ENCODE measurements around the gene HSPB6. TPM values are rescaled to one million over a fixed set of nuclear protein-coding genes. Genes with fewer than 3 reads are reported as not detected.
"Not testable (repeated sequence)": the region's sequence is repeated elsewhere in the genome, so short reads cannot be mapped to it uniquely, and the experiment has no call there.

Gene HSPB6
- total and polyA plus RNA-seq, 12 donors: 21.1 to 932 (median 265) TPM

GRCh38 chr19:35727053-35727955, 29.5 kb downstream of the HSPB6 start:
- no peak for DNase-seq
- Histone ChIP-seq H3K4me1 (replicated peaks in 1 of 2) (no peaks in the 10 kb centered on the region), H3K27ac (no peak overlapping the region), H3K36me3 (replicated peaks in 1 of 2) (peaks cover 0 to 100% of the 10 kb centered on the region in 2 donors), H3K27me3 (no peaks in the 10 kb centered on the region), H3K9me3 (replicated peaks in 1 of 3) (no peaks in the 10 kb centered on the region), H3K4me3 (no peak overlapping the region)
- intact Hi-C loops (cut with DNase I): no loop called here
- TF ChIP-seq CTCF (IDR thresholded peaks at IDR 0.05) (no peak), POLR2A (IDR thresholded peaks at IDR 0.05) (no peak)
- WGBS, 4 donors: 90 to 95% (median 94%) methylated on average over 7 to 25 of the region's 25 CpGs

GRCh38 chr19:35725216-35725861, 31.5 kb downstream of the HSPB6 start:
- DNase-seq: peak in 1 of 7 donors; percentile 6
- H3K27ac ChIP-seq: no peak overlapping the region
- no peaks in the 10 kb centered on the region for H3K4me1 ChIP-seq (replicated peaks in 1 of 2)
- peaks cover 0 to 98% of the 10 kb centered on the region in 2 donors for H3K36me3 ChIP-seq (replicated peaks in 1 of 2)
- H3K9me3 ChIP-seq (replicated peaks in 1 of 3): no peaks in the 10 kb centered on the region
- intact Hi-C loops (cut with DNase I): no loop called here
- 92 to 95% (median 93%) methylated on average over 8 to 23 of the region's 23 CpGs for WGBS, 4 donors
- TF ChIP-seq CTCF (IDR thresholded peaks at IDR 0.05): no peak
- no peak for TF ChIP-seq POLR2A (IDR thresholded peaks at IDR 0.05)
- H3K27me3 ChIP-seq: no peaks in the 10 kb centered on the region
- H3K4me3 ChIP-seq: no peak overlapping the region

- peaks cover 0 to 96% of the 10 kb centered on the region in 2 donors for H3K36me3 ChIP-seq (replicated peaks in 1 of 2)
- no peaks in the 10 kb centered on the region for H3K9me3 ChIP-seq (replicated peaks in 1 of 3)
- peak in 2 of 7 donors; percentile 5 to 26 for DNase-seq
- H3K4me3 ChIP-seq: no peak overlapping the region
- no peak overlapping the region for H3K27ac ChIP-seq
- WGBS, 4 donors: 89 to 94% (median 91%) methylated on average over 5 to 12 of the region's 12 CpGs
- no peaks in the 10 kb centered on the region for H3K27me3 ChIP-seq
- intact Hi-C loops (cut with DNase I): no loop called here
- peaks cover under 1 to 6% of the 10 kb centered on the region in 2 donors for H3K4me1 ChIP-seq (replicated peaks in 1 of 2)
- TF ChIP-seq POLR2A (IDR thresholded peaks at IDR 0.05): no peak
- TF ChIP-seq CTCF (IDR thresholded peaks at IDR 0.05): no peak
Observed at GRCh38 chr19:35724560-35724959, 32.3 kb downstream of the HSPB6 start.

GRCh38 chr19:35724132-35724531, 32.7 kb downstream of the HSPB6 start:
- intact Hi-C loops (cut with DNase I); H3K9me3 ChIP-seq (replicated peaks in 1 of 3); DNase-seq; H3K27me3 ChIP-seq; H3K27ac ChIP-seq; H3K4me3 ChIP-seq: not testable (repeated sequence)
- Histone ChIP-seq H3K4me1 (replicated peaks in 1 of 2) (peaks cover 4 to 10% of the 10 kb centered on the region in 2 donors), H3K36me3 (replicated peaks in 1 of 2) (peaks cover 0 to 92% of the 10 kb centered on the region in 2 donors)
- WGBS, 4 donors: 89 to 94% (median 90%) methylated on average over 7 of the region's 7 CpGs

Data from adrenal gland (tissue), 12 donors.